ENCODE data around the gene SURF1. TPM values are rescaled to one million over a fixed set of nuclear protein-coding genes. Genes with fewer than 3 reads are reported as not detected.
"Not testable (repeated sequence)": the region's sequence is repeated elsewhere in the genome, so short reads cannot be mapped to it uniquely, and the experiment has no call there.

The SURF1 gene
- total RNA-seq, 4 donors from 2014 or later, result 20.1 to 54.3 (median 36.3) TPM

GRCh38 chr9:133380734-133381133 is 24.4 kb upstream of the SURF1 start:
- intact Hi-C loops (cut with DNase I; ENCODE audit: low total_unique reads), result no loop called here
- DNase-seq (ENCODE audit: low spot score in 2 of 2), result no peak
- TF ChIP-seq POLR2A (IDR thresholded peaks at IDR 0.05) (no peak), CTCF (IDR thresholded peaks at IDR 0.05) (no peak)
- no peak overlapping the region for H3K4me3 ChIP-seq (ENCODE audit: low read depth, poor library complexity, severe bottlenecking)
- 81 to 87% methylated on average over 4 of the region's 4 CpGs for WGBS, 2 donors

GRCh38 chr9:133379153-133380086 is 23.1 kb upstream of the SURF1 start:
- intact Hi-C loops (cut with DNase I; ENCODE audit: low total_unique reads), result no loop called here
- no peak overlapping the region for H3K4me3 ChIP-seq (ENCODE audit: low read depth, poor library complexity, severe bottlenecking)
- 90 to 91% methylated on average over 11 to 14 of the region's 14 CpGs for WGBS, 2 donors
- TF ChIP-seq POLR2A (IDR thresholded peaks at IDR 0.05) (no peak), CTCF (IDR thresholded peaks at IDR 0.05) (no peak)
- DNase-seq (ENCODE audit: low spot score in 2 of 2), result no peak

- intact Hi-C loops (cut with DNase I; ENCODE audit: low total_unique reads), result no loop called here
- H3K4me3 ChIP-seq (ENCODE audit: low read depth, poor library complexity, severe bottlenecking), result no peak overlapping the region
- no peak for TF ChIP-seq CTCF (IDR thresholded peaks at IDR 0.05)
- no peak for TF ChIP-seq POLR2A (IDR thresholded peaks at IDR 0.05)
- WGBS, 2 donors, result 73 to 100% methylated on average over 1 of the region's 1 CpG
- no peak for DNase-seq (ENCODE audit: low spot score in 2 of 2)
Observed at GRCh38 chr9:133378408-133378962, 22.2 kb upstream of the SURF1 start.

- TF ChIP-seq POLR2A (IDR thresholded peaks at IDR 0.05), result no peak
- no peak for TF ChIP-seq CTCF (IDR thresholded peaks at IDR 0.05)
- 51 to 52% methylated on average over 5 to 6 of the region's 6 CpGs for WGBS, 2 donors
- H3K4me3 ChIP-seq (ENCODE audit: low read depth, poor library complexity, severe bottlenecking), result no peak overlapping the region
- DNase-seq (ENCODE audit: low spot score in 2 of 2), result no peak
- intact Hi-C loops (cut with DNase I; ENCODE audit: low total_unique reads), result no loop called here
Observed at GRCh38 chr9:133377721-133378216, 21.5 kb upstream of the SURF1 start.

- 74 to 78% methylated on average over 14 of the region's 14 CpGs for WGBS, 2 donors
- H3K4me3 ChIP-seq (ENCODE audit: low read depth, poor library complexity, severe bottlenecking); DNase-seq (ENCODE audit: low spot score in 2 of 2); intact Hi-C loops (cut with DNase I; ENCODE audit: low total_unique reads): not testable (repeated sequence)
Observed at GRCh38 chr9:133377280-133377679, 21.0 kb upstream of the SURF1 start.
